H9 (cell line): ENCODE measurements around the gene CERS3. TPM values are rescaled to one million over a fixed set of nuclear protein-coding genes. Genes with fewer than 3 reads are reported as not detected.

ENCODE experiments used
- DNase-seq: peaks from one replicate; pipeline ENCODE4 v3.0.0-alpha.2; 2017
- H2AFZ ChIP-seq: one replicate; pipeline ENCODE4 v1.6.1; 2013; ENCODE audit warnings: mild to moderate bottlenecking, low read length, control low read depth, moderate library complexity
- H2AK5ac ChIP-seq: 2 replicates; pipeline ENCODE4 v1.6.1; 2013; ENCODE audit warnings: low read length, control low read depth, mixed read lengths; ENCODE audit not compliant: insufficient read length
- H2BK120ac ChIP-seq: one replicate; pipeline ENCODE4 v1.6.1; 2013; ENCODE audit warnings: low read depth, mild to moderate bottlenecking, low read length, control low read depth, inconsistent platforms; ENCODE audit not compliant: poor library complexity, severe bottlenecking
- H2BK12ac ChIP-seq: 2 replicates; pipeline ENCODE4 v1.6.1; 2013; ENCODE audit warnings: low read length, control low read depth, mixed read lengths, low read depth; ENCODE audit not compliant: insufficient read length
- H2BK15ac ChIP-seq: 2 replicates; pipeline ENCODE4 v1.6.1; 2013; ENCODE audit warnings: low read depth, low read length, control low read depth
- H2BK20ac ChIP-seq: one replicate; pipeline ENCODE4 v1.6.1; 2013; ENCODE audit warnings: low read depth, mild to moderate bottlenecking, low read length, control low read depth, inconsistent platforms; ENCODE audit not compliant: poor library complexity, severe bottlenecking
- H2BK5ac ChIP-seq: 2 replicates; pipeline ENCODE4 v1.6.1; 2013; ENCODE audit warnings: low read length, control low read depth, mixed read lengths; ENCODE audit not compliant: insufficient read length
- H3K14ac ChIP-seq: 2 replicates; pipeline ENCODE4 v1.6.1; 2013; ENCODE audit warnings: low read length, control low read depth; ENCODE audit not compliant: insufficient read depth
- H3K18ac ChIP-seq: 2 replicates; pipeline ENCODE4 v1.6.1; 2013; ENCODE audit warnings: low read depth, mild to moderate bottlenecking, mixed read lengths, low read length, control low read depth; ENCODE audit not compliant: insufficient read length
- H3K23ac ChIP-seq: 2 replicates; pipeline ENCODE4 v1.6.1; 2013; ENCODE audit warnings: low read length, control low read depth, mixed read lengths, low read depth; ENCODE audit not compliant: insufficient read length
- H3K23me2 ChIP-seq: 2 replicates; pipeline ENCODE4 v1.6.1; 2013; ENCODE audit warnings: low read depth, mild to moderate bottlenecking, mixed read lengths, low read length, control low read depth; ENCODE audit not compliant: insufficient read length, poor library complexity, severe bottlenecking
- H3K27ac ChIP-seq: 2 replicates; pipeline ENCODE4 v1.5.1; 2013; ENCODE audit warnings: low read length, control low read depth, mixed read lengths, low read depth; ENCODE audit not compliant: insufficient read length
- H3K27me3 ChIP-seq: 2 replicates; pipeline ENCODE4 v1.6.1; 2013; ENCODE audit warnings: low read length, control low read depth, inconsistent platforms; ENCODE audit not compliant: insufficient read depth
- H3K4ac ChIP-seq: 2 replicates; pipeline ENCODE4 v1.6.1; 2013; ENCODE audit warnings: low read depth, mild to moderate bottlenecking, control low read depth, inconsistent platforms, low read length, moderate library complexity
- H3K4me1 ChIP-seq: 2 replicates; pipeline ENCODE4 v1.6.1; 2013; ENCODE audit warnings: low read length, control low read depth, inconsistent platforms; ENCODE audit not compliant: insufficient read depth
- H3K4me2 ChIP-seq: 2 replicates; pipeline ENCODE4 v1.6.1; 2013; ENCODE audit warnings: low read length, control low read depth, mixed read lengths; ENCODE audit not compliant: insufficient read length, insufficient read depth
- H3K56ac ChIP-seq: 2 replicates; pipeline ENCODE4 v1.6.1; 2013; ENCODE audit warnings: low read depth, mild to moderate bottlenecking, mixed read lengths, low read length, control low read depth; ENCODE audit not compliant: insufficient read length
- H3K79me1 ChIP-seq: 2 replicates; pipeline ENCODE4 v1.6.1; 2013; ENCODE audit warnings: low read depth, mild to moderate bottlenecking, moderate library complexity, low read length, control low read depth, inconsistent platforms; ENCODE audit not compliant: insufficient read depth, poor library complexity, severe bottlenecking
- H3K79me2 ChIP-seq: 2 replicates; pipeline ENCODE4 v1.6.1; 2013; ENCODE audit warnings: low read length, control low read depth, inconsistent platforms; ENCODE audit not compliant: insufficient read depth
- H3K9ac ChIP-seq: 2 replicates; pipeline ENCODE4 v1.6.1; 2013; ENCODE audit warnings: low read length, control low read depth, mixed read lengths; ENCODE audit not compliant: insufficient read length; ENCODE audit errors: extremely low read depth
- H3K9me3 ChIP-seq: one replicate; pipeline ENCODE4 v1.6.1; 2013; ENCODE audit warnings: low read depth, low read length, inconsistent platforms; ENCODE audit not compliant: control insufficient read depth
- H3T11ph ChIP-seq: one replicate; pipeline ENCODE4 v1.6.1; 2013; ENCODE audit warnings: mild to moderate bottlenecking, low read length, control low read depth, inconsistent platforms
- H4K20me1 ChIP-seq: one replicate; pipeline ENCODE4 v1.6.1; 2013; ENCODE audit not compliant: control insufficient read depth, insufficient read length, insufficient read depth
- H4K5ac ChIP-seq: 2 replicates; pipeline ENCODE4 v1.6.1; 2013; ENCODE audit warnings: low read depth, mild to moderate bottlenecking, mixed read lengths, low read length, control low read depth; ENCODE audit not compliant: insufficient read length
- H4K8ac ChIP-seq: replicated peaks from 2 replicates; pipeline ENCODE4 v1.6.1; 2013; ENCODE audit warnings: low read length, control low read depth, mixed read lengths, low read depth; ENCODE audit not compliant: insufficient read length
- H4K91ac ChIP-seq: 2 replicates; pipeline ENCODE4 v1.6.1; 2013; ENCODE audit warnings: low read depth, mild to moderate bottlenecking, moderate library complexity, mixed read lengths, low read length, control low read depth; ENCODE audit not compliant: insufficient read length
- H3K27ac Mint-ChIP-seq, 3 experiments: 2 replicates in 2 of 3; 3 replicates in 1 of 3; pipeline ENCODE4 v1.8.0; 2020 to 2021; ENCODE audit warnings: mixed read lengths in 3 of 3, mild to moderate bottlenecking in 1 of 3, moderate library complexity in 1 of 3
- H3K27me3 Mint-ChIP-seq: 2 replicates; pipeline ENCODE4 v1.8.0; 2021; ENCODE audit warnings: low read depth, mild to moderate bottlenecking, moderate library complexity, mixed read lengths
- H3K36me3 Mint-ChIP-seq, 3 experiments: 2 replicates in 2 of 3; 3 replicates in 1 of 3; pipeline ENCODE4 v1.8.0; 2020 to 2021; ENCODE audit warnings: low read depth in 3 of 3, mixed read lengths in 3 of 3; ENCODE audit not compliant: insufficient read depth in 1 of 3
- H3K4me1 Mint-ChIP-seq, 2 experiments: 2 replicates each; pipeline ENCODE4 v1.8.0; 2020; ENCODE audit warnings: mixed read lengths in 2 of 2
- H3K4me3 Mint-ChIP-seq, 2 experiments: 2 replicates in 1 of 2; 3 replicates in 1 of 2; pipeline ENCODE4 v1.8.0; 2020 to 2021; ENCODE audit warnings: mild to moderate bottlenecking in 2 of 2, mixed read lengths in 2 of 2, moderate library complexity in 1 of 2
- H3K9me3 Mint-ChIP-seq, 2 experiments: 2 replicates in 1 of 2; 3 replicates in 1 of 2; pipeline ENCODE4 v1.8.0; 2020; ENCODE audit warnings: mild to moderate bottlenecking in 2 of 2, mixed read lengths in 2 of 2, moderate library complexity in 1 of 2
- CTCF ChIP-seq: fragments of 200-600 bp; sonication (generic); conservative IDR thresholded peaks from 3 replicates; pipeline ENCODE4 v1.8.0; 2021; ENCODE audit warnings: antibody characterized with exemption, mild to moderate bottlenecking
- WGBS: extraction: QIAGEN DNeasy Blood & Tissue Kit; methylation state at CpG from one replicate; pipeline ENCODE4 v1.1.7; 2013; ENCODE audit warnings: missing lambda C conversion rate, low lambda C conversion rate, mixed read lengths; ENCODE audit not compliant: insufficient read length; ENCODE audit errors: extremely low coverage; 5-methylcytosine and 5-hydroxymethylcytosine counted together
- total RNA-seq: library from RNA; stranded (reverse); gene quantifications from 2 replicates; pipeline ENCODE4 v1.2.1, GENCODE V29; 2021

CERS3 gene
- total RNA-seq, 1 experiment from 2014 or later: 1.4 TPM

DNA sequence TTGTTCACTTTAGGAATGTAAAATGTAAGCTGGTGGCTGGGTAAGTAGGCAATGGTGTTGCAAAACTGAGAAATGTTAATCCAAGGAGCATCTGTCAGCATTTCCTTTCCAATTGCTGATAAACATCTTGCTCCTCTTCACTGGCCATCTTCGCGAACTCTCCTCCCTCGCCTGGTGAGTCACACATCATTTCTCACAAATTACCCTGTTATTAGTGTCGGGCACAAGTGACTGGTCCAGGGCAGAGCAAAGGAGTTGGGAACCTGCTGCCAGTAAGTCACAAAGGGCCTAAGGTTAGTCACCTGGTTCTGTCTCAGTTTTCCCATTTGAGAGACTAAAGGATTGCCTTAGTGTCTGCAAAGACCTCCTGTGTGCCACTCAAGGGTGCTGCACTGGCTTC is 13.0 kb downstream of the CERS3 start:
- no peak for TF ChIP-seq CTCF
- Histone ChIP-seq H4K20me1 (no peaks in the 10 kb centered on the region), H2BK120ac (no peak overlapping the region), H3K9me3 (no peaks in the 10 kb centered on the region), H2BK5ac (no peak overlapping the region), H3K4me1 (no peaks in the 10 kb centered on the region), H2BK12ac (no peak overlapping the region), H3K56ac (no peak overlapping the region), H3K18ac (no peak overlapping the region), H4K91ac (no peak overlapping the region), H3K23ac (no peak overlapping the region), H2BK15ac (no peak overlapping the region), H3K14ac (no peak overlapping the region), H3K27me3 (no peaks in the 10 kb centered on the region), H3T11ph (no peak overlapping the region), H3K4ac (no peak overlapping the region), H4K5ac (peak overlapping the region; percentile 9), H3K27ac (no peak overlapping the region), H3K9ac (no peak overlapping the region), H4K8ac (no peak overlapping the region), H2AFZ (no peak overlapping the region), H2AK5ac (no peak overlapping the region), H3K79me1 (no peaks in the 10 kb centered on the region), H2BK20ac (no peak overlapping the region), H3K79me2 (no peaks in the 10 kb centered on the region), H3K23me2 (no peaks in the 10 kb centered on the region), H3K4me2 (no peak overlapping the region)
- Mint-ChIP-seq H3K9me3 (no peaks in the 10 kb centered on the region), H3K4me1 (peaks cover 0 to 4% of the 10 kb centered on the region in 2 experiments; a peak in 2 of 4 replicates), H3K27ac (no peak overlapping the region), H3K4me3 (no peak overlapping the region), H3K27me3 (no peaks in the 10 kb centered on the region; the same call in none of the 2 replicates), H3K36me3 (no peaks in the 10 kb centered on the region)
- no peak for DNase-seq
- WGBS: no CpG with 5 or more reads among the region's 4 CpGs
